Calu3 (cell line): ENCODE measurements around the gene MTM1. TPM values are rescaled to one million over a fixed set of nuclear protein-coding genes. Genes with fewer than 3 reads are reported as not detected.

Experiments
- BruUV-seq: library from RNA; stranded (reverse); fragments of 400-500 nt; replicated peaks from 2 replicates; lab custom pipeline; 2021; lab: Mats Ljungman, UMichigan
- CTCF ChIA-PET: fragments of 300-600 bp; sonication (Branson Sonifier 250); formaldehyde crosslinking; loops from one replicate; lab custom pipeline; 2022; ENCODE audit warnings: antibody characterized with exemption; lab: Charles Lee
- DNase-seq: peaks from one replicate; pipeline ENCODE4 v3.0.0; 2022
- H3K27ac Mint-ChIP-seq: one replicate; pipeline ENCODE4 v1.8.0; 2022; ENCODE audit warnings: mixed read lengths; ENCODE audit not compliant: unreplicated experiment
- H3K27me3 Mint-ChIP-seq: one replicate; pipeline ENCODE4 v1.8.0; 2022; ENCODE audit warnings: mixed read lengths; ENCODE audit not compliant: unreplicated experiment
- H3K36me3 Mint-ChIP-seq: one replicate; pipeline ENCODE4 v1.8.0; 2022; ENCODE audit warnings: mild to moderate bottlenecking, moderate library complexity, mixed read lengths; ENCODE audit not compliant: insufficient read depth, unreplicated experiment
- H3K4me1 Mint-ChIP-seq: one replicate; pipeline ENCODE4 v1.8.0; 2022; ENCODE audit warnings: mild to moderate bottlenecking, low read depth, mixed read lengths; ENCODE audit not compliant: unreplicated experiment
- H3K4me3 Mint-ChIP-seq: one replicate; pipeline ENCODE4 v1.8.0; 2022; ENCODE audit warnings: mild to moderate bottlenecking, low read depth, moderate library complexity, mixed read lengths; ENCODE audit not compliant: unreplicated experiment
- H3K9me3 Mint-ChIP-seq: one replicate; pipeline ENCODE4 v1.8.0; 2022; ENCODE audit warnings: low read depth, mixed read lengths; ENCODE audit not compliant: unreplicated experiment
- intact Hi-C: fragments of 100-400 bp; cut with micrococcal nuclease; formaldehyde crosslinking; loops from one replicate; pipeline ENCODE4 v1.10.0; 2022; ENCODE audit not compliant: unreplicated experiment
- total RNA-seq: library from RNA; stranded (reverse); gene quantifications from 2 replicates; pipeline ENCODE4 v1.2.3, GENCODE V29; 2022
- TF ChIP-seq, protein P1 (sequence below): fragments of 200-600 bp; IDR thresholded peaks from one replicate; pipeline ENCODE4 v1.8.0; 2022; ENCODE audit warnings: antibody characterized with exemption; ENCODE audit not compliant: unreplicated experiment

MTM1 gene
- total RNA-seq, 1 experiment from 2014 or later: 13.2 TPM

DNA sequence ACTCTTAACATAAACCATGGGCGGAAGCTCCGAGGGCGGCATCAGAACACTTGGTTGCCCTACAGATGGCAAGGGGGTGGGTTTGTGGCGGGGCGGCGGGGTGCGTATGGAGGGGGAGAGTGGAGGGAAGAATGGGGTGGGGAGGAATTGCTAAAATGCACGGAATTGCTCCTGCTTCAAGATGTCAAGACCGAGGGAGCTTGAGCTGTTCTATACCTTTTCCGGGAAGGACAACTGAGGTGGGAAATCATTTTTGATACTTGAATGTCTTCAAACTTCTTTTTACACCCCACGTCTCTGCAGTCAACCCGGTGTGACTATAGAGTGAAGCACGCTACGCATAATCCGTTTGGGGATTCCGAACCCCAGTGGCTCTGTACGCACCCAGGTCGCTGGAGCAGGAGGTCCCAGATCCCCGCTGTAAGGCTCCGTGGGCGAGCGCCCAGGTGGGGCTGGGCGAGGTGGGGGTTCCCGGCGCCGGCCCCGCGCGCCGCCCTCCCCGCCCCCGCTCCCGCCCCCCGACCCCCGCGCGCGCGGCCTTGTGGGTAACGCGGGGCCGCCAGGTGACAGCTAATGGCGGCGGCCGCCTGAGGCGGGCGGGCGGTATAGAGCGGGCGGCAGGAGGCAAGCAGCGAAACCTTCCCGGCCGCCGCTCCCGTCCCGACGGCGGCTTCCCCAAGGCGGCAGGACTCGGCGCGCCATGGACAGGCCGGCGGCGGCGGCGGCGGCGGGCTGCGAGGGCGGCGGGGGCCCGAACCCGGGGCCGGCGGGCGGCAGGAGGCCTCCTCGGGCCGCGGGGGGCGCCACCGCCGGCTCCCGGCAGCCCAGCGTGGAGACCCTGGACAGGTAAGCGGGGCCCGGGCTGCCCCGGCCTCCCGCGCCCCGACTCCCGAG is 124.7 kb downstream of the MTM1 start, which contains the start of gene MTMR1:
MTMR1 (plus strand) TSS at position 566 of the 894 bp plus-strand sequence; CDS start at position 701, 135 bp downstream.
- peak; percentile 49 for DNase-seq
- TF ChIP-seq, protein P1, sequence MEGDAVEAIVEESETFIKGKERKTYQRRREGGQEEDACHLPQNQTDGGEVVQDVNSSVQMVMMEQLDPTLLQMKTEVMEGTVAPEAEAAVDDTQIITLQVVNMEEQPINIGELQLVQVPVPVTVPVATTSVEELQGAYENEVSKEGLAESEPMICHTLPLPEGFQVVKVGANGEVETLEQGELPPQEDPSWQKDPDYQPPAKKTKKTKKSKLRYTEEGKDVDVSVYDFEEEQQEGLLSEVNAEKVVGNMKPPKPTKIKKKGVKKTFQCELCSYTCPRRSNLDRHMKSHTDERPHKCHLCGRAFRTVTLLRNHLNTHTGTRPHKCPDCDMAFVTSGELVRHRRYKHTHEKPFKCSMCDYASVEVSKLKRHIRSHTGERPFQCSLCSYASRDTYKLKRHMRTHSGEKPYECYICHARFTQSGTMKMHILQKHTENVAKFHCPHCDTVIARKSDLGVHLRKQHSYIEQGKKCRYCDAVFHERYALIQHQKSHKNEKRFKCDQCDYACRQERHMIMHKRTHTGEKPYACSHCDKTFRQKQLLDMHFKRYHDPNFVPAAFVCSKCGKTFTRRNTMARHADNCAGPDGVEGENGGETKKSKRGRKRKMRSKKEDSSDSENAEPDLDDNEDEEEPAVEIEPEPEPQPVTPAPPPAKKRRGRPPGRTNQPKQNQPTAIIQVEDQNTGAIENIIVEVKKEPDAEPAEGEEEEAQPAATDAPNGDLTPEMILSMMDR: no peak
- peaks cover 42% of the 10 kb centered on the region for H3K4me1 Mint-ChIP-seq
- CTCF ChIA-PET: interaction anchor here (0.6 kb wide), 1 partner anchor 65 kb away, joined by 5 read pairs; no protein-coding TSS in a partner anchor
- peaks cover 30% of the 10 kb centered on the region for H3K36me3 Mint-ChIP-seq
- no TSS peak for BruUV-seq
- peaks cover 5% of the 10 kb centered on the region for H3K9me3 Mint-ChIP-seq
- H3K27ac Mint-ChIP-seq: peak within 1 kb of the TSS; percentile 86
- no peaks in the 10 kb centered on the region for H3K27me3 Mint-ChIP-seq
- H3K4me3 Mint-ChIP-seq: peak within 1 kb of the TSS; percentile 74
- intact Hi-C loops: no loop called here

DNA sequence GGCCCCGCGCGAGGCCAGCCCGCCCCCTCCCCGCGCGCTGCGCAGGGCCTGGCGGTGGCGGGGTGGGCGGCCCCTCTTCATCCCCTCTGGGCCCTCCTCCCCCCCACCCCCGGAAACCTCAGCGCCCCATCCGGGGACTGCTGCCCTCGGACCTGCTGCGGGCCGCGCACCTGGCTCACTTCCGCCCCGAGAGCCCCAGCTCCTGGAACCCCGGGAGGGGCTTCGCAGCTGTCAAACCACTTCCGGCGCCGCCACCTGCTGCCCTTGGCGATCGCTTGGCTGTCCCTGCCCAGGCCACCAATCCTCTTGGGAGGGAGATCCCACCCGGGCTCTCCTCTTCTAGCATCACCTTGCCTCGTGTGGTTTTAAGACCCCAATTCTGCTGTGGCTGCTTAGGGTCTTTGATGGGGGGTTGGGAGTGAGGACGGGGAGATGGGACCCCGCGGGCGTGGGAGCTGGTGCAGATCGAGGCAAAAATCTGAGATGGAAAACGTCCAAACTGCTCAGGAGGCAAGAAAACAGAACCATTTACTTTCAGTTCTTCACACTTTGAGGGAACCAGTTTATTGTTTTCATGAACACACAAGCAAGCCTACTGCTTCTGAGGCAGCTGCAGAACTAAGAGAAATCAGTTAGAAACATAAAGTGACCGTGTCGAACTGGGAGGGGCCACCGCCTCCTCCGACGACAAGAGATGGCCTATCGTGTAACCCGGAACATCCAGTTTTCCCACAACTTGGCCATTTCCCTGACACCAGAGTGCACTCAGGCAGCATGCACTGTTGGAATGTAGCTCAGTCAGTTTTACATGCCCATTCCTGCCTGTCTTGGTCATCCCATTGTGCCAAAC is 125.5 kb downstream of the MTM1 start:
- peak; percentile 78 for DNase-seq
- peaks cover 30% of the 10 kb centered on the region for H3K36me3 Mint-ChIP-seq
- peak overlapping the region; percentile 77 for H3K27ac Mint-ChIP-seq
- TF ChIP-seq, protein P1: no peak
- peak overlapping the region; percentile 74 for H3K4me3 Mint-ChIP-seq
- H3K4me1 Mint-ChIP-seq: peaks cover 34% of the 10 kb centered on the region
- CTCF ChIA-PET: interaction anchor here (0.7 kb wide), 1 partner anchor 755 kb away, joined by 3 read pairs; the partner anchor contains the start of gene EOLA2
- no peaks in the 10 kb centered on the region for H3K27me3 Mint-ChIP-seq
- intact Hi-C loops: no loop called here
- H3K9me3 Mint-ChIP-seq: peaks cover 2% of the 10 kb centered on the region
- BruUV-seq: TSS peak; percentile 65

DNA sequence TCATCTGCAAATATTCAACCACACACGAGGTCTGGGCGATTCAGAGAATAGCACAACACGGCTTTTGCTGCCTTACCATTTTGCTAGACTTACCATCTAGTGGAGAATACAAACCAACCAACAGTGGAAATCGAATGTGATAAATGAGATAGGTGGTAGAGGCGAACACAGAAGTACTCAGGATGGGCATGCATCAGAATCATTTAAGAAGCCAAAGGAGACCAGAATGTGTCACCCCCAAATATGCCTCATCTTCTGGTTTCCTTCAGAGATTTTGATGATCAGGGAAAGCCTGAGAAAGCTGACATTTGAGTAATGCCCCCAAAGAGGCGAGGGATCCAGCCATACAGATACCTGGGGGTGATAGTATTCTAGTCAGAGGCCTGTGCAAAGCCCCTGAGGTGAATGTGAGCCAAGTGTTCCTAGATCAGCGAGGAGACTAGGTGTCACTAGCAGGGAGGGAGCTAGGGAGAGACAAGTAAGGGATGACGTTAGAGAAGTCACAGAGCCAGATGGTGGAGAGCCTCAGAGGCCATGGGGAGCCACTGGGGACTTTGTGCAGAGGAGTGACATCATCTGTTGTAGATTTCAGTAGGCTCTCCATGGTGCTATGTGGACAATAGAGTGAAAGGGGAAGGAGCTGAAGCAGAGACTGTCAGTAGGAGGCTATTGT is 126.5 kb downstream of the MTM1 start:
- no peak for DNase-seq
- Mint-ChIP-seq H3K27me3 (no peaks in the 10 kb centered on the region), H3K27ac (peak overlapping the region; percentile 77), H3K36me3 (peaks cover 30% of the 10 kb centered on the region), H3K9me3 (peaks cover 2% of the 10 kb centered on the region), H3K4me3 (peak overlapping the region; percentile 74), H3K4me1 (peaks cover 30% of the 10 kb centered on the region)
- TF ChIP-seq, protein P1: no peak
- intact Hi-C loops: no loop called here
- CTCF ChIA-PET: no interaction called here
- BruUV-seq: no TSS peak

DNA sequence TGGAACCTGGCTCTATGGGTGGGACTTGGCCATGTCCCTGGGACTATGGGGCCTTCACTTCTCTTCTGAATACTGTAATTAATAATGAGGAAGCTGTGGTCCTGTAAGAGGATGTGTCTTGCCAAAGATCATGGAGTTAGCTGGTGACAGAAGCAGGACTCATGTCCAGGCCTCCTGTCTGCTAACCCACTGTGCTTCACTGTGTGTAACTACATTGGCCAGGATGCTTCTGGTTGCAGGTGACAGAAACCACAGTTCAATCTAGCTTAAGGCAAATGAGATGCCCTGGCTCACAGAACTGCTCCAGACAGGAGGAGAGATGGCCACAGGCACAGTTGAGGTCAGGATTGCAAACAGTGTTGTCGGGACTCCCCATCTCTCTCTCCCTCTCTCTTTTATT is 127.9 kb downstream of the MTM1 start:
- CTCF ChIA-PET: no interaction called here

More for the DNA sequence above, 127.9 kb downstream of the MTM1 start:
- Mint-ChIP-seq H3K4me1 (peaks cover 30% of the 10 kb centered on the region), H3K9me3 (no peaks in the 10 kb centered on the region), H3K36me3 (peaks cover 30% of the 10 kb centered on the region), H3K27me3 (no peaks in the 10 kb centered on the region), H3K27ac (peak overlapping the region; percentile 33), H3K4me3 (no peak overlapping the region)
- DNase-seq: no peak
- BruUV-seq: no TSS peak
- TF ChIP-seq, protein P1: no peak
- intact Hi-C loops: no loop called here
